UCSD-AML1 (cell line): ENCODE results near the gene TRAK1.

Source experiments
- DNase-seq: peaks from one replicate; lab custom pipeline; 2025; ENCODE audit not compliant: unreplicated experiment; lab: John Stamatoyannopoulos, UW

Gene TRAK1

DNA sequence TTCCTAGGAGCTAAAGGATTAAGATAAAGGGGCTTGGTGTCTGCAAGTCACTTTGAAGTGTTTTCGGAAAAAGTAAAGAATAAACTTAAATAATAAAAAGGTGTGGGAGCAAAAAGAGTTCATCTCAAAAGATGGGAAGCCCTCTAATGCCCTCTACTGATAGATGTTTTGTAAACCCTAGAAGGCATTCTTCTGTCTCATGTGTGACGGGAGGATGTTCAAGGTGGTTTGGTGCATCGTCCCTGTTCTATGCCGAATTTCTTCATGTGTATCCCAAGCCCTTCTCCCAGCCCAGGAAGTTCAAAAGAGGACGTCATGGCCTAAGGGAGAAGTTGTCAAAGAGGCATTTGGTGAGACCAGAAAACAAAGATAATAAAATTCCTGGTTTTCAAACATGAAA lies 137.6 kb downstream of the TRAK1 start:
- DNase-seq, result no peak

- no peak for DNase-seq
Measured at GRCh38 chr3:42229266-42229941, 138.2 kb downstream of the TRAK1 start.

- no peak for DNase-seq
Measured at GRCh38 chr3:42229942-42230688, 139.0 kb downstream of the TRAK1 start.

GRCh38 chr3:42230860-42231259 lies 139.7 kb downstream of the TRAK1 start:
- no peak for DNase-seq

GRCh38 chr3:42235532-42235931 lies 144.4 kb downstream of the TRAK1 start:
- DNase-seq, result no peak

GRCh38 chr3:42236611-42237010 lies 145.5 kb downstream of the TRAK1 start:
- no peak for DNase-seq

GRCh38 chr3:42246091-42246490 lies 154.9 kb downstream of the TRAK1 start:
- no peak for DNase-seq

DNA sequence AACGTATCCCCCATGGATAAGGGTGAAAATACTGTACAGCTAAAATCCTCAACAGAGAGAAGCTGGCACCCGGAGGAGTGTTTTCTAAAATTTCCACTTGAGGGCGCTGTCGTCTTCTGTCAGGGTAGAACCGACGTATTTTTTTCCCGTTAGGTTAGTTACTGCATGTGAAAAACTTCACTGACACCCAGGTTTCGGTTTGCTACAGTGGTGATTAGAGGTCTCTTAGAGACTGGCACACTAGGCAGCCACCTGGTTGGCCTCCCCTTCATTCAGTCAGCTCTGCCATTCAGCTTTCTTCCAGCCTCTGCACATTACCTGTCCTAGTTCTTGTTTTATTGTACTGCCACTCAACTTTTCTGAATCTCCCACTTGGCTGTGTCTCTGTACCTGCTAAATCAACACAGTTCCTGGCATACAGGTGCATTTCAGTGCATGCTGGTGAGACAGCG lies 156.4 kb downstream of the TRAK1 start:
- peak; percentile 45 for DNase-seq

DNA sequence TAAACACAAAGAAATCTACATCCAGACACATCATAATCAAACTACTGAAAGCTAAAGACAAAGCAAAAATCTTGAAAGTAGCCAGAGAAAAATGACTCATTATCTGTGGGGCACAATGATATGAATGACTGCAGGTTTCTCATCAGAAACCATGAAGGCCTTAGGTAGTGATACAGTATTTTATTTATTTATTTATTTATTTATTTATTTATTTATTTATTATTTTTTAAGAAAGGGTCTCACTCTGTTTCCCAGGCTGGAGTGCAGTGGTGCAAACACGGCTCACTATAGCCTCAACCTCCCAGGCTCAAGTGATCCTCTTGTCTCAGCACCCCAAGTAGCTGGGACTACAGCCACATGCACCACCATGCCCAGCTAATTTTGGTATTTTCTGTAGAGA lies 159.6 kb downstream of the TRAK1 start:
- no peak for DNase-seq

- no peak for DNase-seq
Measured at GRCh38 chr3:42254566-42254965, 163.4 kb downstream of the TRAK1 start.

DNA sequence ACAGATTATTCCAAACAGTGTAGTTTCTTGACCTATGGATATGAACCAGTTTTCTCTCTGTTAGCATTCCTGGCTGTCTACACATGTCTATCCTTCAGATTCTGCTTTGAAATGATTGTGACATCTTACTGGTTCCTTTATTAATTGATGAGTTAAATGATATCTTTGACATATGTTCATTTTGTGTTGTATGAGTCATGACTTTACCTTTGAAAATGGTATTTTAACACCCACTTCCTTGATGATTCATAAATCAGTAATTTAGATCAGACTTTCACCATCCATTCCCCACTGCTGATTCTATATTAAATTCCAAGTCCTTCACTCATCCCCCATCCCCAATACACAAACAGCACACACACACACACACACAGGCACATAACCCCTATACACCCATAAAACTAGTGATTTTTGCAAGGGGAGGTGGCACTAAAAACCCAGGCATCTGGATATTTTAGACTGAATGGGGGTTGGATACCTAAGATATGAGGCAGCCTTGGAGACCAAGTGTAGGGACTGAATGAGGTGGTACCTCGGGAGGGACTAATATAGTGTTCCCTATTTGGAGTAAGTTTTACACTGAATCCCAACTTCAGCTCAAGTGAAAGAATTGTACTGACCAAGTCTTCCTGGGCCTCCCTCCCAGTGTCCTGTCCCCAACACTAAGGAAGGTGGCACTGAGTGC lies 165.1 kb downstream of the TRAK1 start:
- no peak for DNase-seq

- no peak for DNase-seq
Measured at GRCh38 chr3:42257007-42257406, 165.8 kb downstream of the TRAK1 start.

- DNase-seq, result no peak
Measured at GRCh38 chr3:42262525-42262924, 171.4 kb downstream of the TRAK1 start.

DNA sequence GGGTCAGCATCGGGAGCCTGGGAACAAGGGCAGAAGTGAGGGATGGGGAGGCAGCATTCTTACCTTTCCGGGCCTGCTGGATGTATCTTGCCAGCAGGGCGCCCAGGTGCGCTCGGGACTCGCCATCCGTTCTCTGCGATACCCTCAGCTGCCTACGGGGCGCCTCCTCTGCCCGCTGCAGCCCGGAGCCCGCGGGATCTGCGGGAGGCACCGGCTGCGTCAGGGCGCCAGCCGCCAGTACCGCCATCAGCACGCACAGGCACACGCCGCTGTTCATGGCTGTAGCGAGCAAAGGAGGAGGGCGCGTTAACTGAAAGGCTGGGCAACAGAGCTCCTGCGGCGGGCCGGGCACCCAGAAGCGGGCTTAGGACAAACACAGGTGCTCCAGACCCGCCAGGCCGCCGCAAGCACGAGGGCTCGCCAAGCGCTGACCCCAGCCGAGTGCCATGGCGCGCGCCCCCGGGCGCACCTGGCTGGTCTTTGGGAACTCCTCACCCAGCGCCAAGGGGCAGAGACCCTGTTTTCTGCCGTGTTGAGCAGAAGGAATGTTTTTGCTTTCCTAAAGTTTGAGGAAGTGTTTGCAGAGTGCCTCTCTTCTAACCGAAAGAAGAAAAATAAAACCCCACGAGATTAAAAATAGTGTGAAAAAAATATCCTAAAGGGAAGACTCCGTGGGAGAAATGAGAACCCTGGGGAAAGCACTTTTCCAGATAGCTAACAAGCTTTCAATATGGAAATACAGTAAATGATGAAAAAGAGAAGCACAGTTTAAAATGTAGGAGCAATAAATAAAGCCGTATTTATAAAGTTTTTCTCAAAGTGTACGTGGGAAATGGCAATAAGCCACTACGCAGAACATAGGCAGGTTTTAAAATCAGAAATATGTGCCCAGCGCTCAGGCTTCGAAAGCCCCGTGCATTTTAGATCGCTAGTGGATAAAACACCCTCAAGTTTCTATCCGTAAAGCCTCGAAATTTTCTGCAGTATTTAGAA lies 172.5 kb downstream of the TRAK1 start:
- no peak for DNase-seq

- no peak for DNase-seq
Measured at GRCh38 chr3:42264399-42265058, 173.4 kb downstream of the TRAK1 start.

DNA sequence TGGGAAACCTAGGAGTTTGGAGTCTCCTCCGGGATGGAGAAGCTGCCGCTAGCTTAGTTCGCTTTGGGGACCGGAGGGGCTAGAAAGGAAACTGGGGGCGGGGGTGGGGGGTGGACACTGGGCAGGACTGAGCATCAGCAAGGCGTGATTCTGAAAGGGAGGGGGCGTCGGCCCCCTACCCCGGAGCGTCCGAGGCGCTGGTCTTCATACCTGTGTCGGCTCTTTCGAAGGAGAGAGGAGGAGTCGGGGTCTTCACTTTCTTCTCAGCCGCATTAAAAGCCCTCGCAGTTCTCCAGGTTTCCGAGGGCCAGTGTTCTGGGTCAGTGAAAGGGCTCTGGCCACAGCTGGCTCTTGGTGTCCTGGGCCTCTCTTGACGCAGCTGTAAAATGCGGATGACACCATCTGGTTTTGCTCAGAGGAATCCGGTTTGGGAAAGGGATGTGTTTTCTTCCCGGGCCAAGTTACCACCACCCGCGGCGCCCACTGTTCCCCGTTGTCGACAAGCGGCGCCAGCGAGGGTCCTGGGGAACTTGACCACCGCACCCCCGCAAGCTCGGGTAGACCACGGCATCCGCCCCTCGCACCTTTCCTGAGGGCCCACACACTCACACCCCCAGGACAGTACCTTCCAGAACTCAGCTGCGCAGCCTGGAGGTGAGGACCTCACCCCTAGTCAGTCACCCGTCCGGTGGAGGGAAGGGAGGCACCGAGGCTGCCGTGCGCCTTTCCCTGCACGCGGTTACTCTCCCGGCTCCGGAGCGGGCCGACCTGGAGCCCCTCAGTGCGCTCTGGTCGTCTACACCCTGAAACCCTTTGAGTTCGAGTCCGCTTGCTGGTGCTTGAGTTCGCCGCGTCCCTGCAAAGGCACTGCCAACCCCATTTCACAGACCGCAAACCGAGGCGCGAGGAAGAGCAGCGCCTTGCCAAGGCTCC lies 174.2 kb downstream of the TRAK1 start:
- DNase-seq, result no peak

DNA sequence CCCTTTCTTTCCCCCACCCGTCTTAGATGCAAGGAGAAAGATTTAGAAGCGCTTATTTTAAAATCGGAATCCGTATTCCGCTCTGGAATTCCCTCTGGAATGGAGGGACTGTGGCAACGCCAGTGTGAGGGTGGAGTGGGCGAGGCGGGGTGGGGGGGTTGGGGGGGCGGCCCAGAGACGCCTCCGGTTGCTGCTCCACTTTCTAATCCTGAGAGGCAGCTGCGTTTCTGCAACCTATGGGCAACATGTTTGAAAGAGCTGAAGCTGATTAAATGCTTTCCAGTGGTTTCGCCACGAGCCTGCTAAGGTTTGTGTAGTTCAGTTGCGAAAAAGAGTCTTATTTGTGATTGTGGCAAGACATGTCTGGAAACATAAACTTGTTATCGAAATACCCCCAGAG lies 174.9 kb downstream of the TRAK1 start, which contains the start of gene CCK:
CCK (minus strand) TSS at position 101 of the 400 bp plus-strand sequence. CDS start 2,555 bp downstream, outside the sequence.
- DNase-seq, result no peak

DNA sequence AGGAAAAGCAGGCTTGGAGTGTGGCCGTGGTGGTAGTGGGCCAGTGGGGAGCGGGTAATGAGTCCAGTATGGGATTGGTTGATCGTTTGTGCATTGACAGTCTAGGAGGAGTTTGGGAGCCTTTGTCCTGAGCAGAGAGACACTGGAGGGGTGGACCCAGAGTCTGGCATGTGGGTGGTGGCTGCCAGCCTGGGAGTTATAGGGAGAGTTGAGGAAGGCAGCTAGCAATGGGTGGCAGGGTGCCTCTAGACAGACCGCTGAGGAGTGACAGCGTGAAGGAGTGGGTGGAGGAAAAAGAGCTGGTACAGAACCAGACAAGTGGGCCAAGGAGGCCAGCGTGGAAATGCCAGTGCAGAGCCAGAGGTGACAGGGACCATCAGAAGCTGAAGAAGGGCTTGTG lies 176.7 kb downstream of the TRAK1 start:
- DNase-seq, result no peak

- no peak for DNase-seq
Measured at GRCh38 chr3:42269647-42270046, 178.5 kb downstream of the TRAK1 start.
